ENCODE data around the gene RNF222. TPM values are rescaled to one million over a fixed set of nuclear protein-coding genes. Genes with fewer than 3 reads are reported as not detected.
"Not testable (repeated sequence)": the region's sequence is repeated elsewhere in the genome, so short reads cannot be mapped to it uniquely, and the experiment has no call there.

RNF222 gene
- total RNA-seq, 1 donor from 2014 or later, result not detected

DNA sequence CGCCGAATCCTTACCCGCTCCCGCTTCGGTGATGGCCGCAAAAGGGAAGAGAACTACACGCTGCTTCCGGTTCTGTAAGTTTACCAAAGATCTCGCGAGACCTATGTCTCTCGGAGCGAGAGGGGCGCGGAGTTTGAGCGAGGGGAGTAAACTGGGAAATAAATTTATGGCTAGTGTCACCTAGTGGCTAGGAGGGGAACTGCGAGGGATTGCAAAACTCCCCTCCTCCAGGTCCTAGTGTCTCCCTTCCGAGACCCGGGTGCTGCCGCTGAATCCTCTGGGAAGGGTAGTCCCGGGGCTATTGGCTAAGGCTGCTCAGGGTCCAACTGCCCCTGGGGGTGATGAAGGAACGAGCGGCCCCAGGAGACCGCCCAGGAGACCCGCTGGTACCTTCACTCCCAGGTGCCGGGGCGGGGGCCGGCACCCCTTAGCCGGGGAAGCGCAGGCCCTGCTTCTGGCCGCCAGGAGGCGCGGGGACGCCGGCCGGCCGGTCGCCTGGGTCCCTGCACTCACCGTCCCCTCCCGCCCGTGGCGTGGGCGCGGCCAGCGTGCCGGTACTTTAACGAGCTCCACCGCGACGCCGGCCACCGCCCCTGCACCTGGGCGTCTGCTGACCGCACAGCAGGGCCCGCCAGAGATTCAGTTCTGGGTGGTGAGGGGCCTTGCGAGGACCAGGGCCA, 14.3 kb downstream of the RNF222 start, which contains the start of gene RPL26:
TSS of gene RPL26 (minus strand) at position 51 of the 680 bp plus-strand sequence. CDS start 883 bp downstream, outside the sequence.
- Histone ChIP-seq H3K4me3 (ENCODE audit: low read length in 3 of 3) (peak within 1 kb of the TSS; percentile 85 to 98 (median 90)), H3K4me1 (ENCODE audit: control insufficient read depth in 3 of 3, insufficient read depth in 3 of 3, low read length in 3 of 3) (peaks cover 13 to 30% (median 20%) of the 10 kb centered on the region in 3 donors), H3K27ac (ENCODE audit: low read depth, low read length) (peak within 1 kb of the TSS; percentile 66), H3K9me3 (ENCODE audit: control insufficient read depth in 3 of 3, low read length in 3 of 3) (no peaks in the 10 kb centered on the region), H3K36me3 (ENCODE audit: control insufficient read depth in 3 of 3, insufficient read depth in 3 of 3, low read length in 3 of 3) (peaks cover 21 to 32% (median 30%) of the 10 kb centered on the region in 3 donors), H3K9ac (ENCODE audit: low read depth in 1 of 3, low read length in 3 of 3) (peak within 1 kb of the TSS; percentile 85 to 87 (median 86)), H3K27me3 (ENCODE audit: control insufficient read depth in 3 of 3, insufficient read depth in 3 of 3, low read length in 3 of 3) (no peaks in the 10 kb centered on the region)

GRCh38 chr17:8382880-8383142, 14.8 kb downstream of the RNF222 start:
- Histone ChIP-seq H3K9ac (ENCODE audit: low read depth in 1 of 3, low read length in 3 of 3) (peak overlapping the region; percentile 70 to 86 (median 85)), H3K27ac (ENCODE audit: low read depth, low read length) (peak overlapping the region; percentile 66)

DNA sequence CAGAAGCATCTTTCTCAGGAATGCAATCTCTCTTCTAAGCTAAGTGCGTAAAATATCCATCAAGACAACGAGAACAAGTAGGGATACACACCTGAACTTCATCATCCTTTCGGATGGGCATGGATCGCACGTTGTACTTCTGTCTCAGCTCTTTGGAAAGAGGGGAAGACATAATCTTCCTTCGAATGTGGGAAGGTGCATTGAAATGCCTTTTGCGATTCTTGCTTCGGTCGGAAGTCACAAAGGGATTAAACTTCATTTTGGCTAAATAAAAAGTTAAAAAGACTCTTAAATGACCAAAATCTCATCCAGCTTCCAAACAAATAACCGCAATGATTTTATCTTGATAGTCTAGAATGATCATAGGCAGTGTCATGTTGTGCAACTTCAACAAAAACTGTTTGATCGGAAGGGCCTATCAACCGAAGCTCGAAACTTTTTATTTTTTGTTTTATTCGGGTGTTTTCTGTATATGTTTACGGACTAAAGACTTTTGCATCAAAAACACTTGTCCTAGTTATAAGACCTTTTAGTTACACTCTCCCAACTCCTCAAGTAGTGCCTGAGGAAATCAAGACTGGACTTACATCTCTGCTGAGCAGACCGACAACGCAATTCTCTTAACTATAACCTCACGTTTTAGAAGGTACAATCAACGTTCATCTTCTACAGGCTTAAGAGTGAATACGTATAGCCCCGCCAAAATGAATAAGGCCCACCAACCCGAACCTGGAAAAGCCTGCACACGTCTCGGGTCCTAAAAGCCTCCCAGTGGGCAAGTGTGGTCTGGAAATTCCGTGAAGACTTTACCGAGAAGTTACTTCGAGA, 15.4 kb downstream of the RNF222 start:
- H3K4me1 ChIP-seq (ENCODE audit: control insufficient read depth in 3 of 3, insufficient read depth in 3 of 3, low read length in 3 of 3), result peaks cover 13 to 30% (median 20%) of the 10 kb centered on the region in 3 donors
- H3K27ac ChIP-seq (ENCODE audit: low read depth, low read length), result peak overlapping the region; percentile 66

More at GRCh38 chr17:8382880-8383142, 14.8 kb downstream of the RNF222 start:
- no peaks in the 10 kb centered on the region for H3K27me3 ChIP-seq (ENCODE audit: control insufficient read depth in 3 of 3, insufficient read depth in 3 of 3, low read length in 3 of 3)
- H3K9me3 ChIP-seq (ENCODE audit: control insufficient read depth in 3 of 3, low read length in 3 of 3), result no peaks in the 10 kb centered on the region
- peaks cover 23 to 37% (median 32%) of the 10 kb centered on the region in 3 donors for H3K36me3 ChIP-seq (ENCODE audit: control insufficient read depth in 3 of 3, insufficient read depth in 3 of 3, low read length in 3 of 3)
- H3K4me3 ChIP-seq (ENCODE audit: low read length in 3 of 3), result peak overlapping the region; percentile 85 to 98 (median 90)
- peaks cover 13 to 30% (median 20%) of the 10 kb centered on the region in 3 donors for H3K4me1 ChIP-seq (ENCODE audit: control insufficient read depth in 3 of 3, insufficient read depth in 3 of 3, low read length in 3 of 3)

DNA sequence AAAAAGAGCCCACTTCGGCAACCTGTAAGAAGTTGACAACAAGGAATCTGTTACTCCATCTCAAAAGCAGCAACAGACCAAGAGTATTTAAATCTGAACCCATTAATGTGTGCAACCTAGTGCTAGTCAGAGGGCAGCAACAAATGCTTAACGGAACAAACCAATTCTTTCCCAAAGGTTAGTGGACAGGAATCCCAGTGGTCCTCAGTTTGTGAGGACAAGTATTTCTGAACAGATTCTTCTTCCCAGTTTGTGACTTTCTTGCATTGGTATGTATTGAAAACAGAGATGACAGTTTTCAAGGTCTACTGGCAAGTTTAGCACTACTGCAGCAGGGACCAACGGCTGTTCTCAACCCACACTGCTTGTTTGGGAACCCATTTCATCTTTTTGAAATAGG, 17.6 kb downstream of the RNF222 start:
- Histone ChIP-seq H3K36me3 (ENCODE audit: control insufficient read depth in 3 of 3, insufficient read depth in 3 of 3, low read length in 3 of 3) (peaks cover 26 to 37% (median 36%) of the 10 kb centered on the region in 3 donors), H3K9ac (ENCODE audit: low read depth in 1 of 3, low read length in 3 of 3) (no peak overlapping the region), H3K27me3 (ENCODE audit: control insufficient read depth in 3 of 3, insufficient read depth in 3 of 3, low read length in 3 of 3) (no peaks in the 10 kb centered on the region), H3K4me3 (ENCODE audit: low read length in 3 of 3) (no peak overlapping the region), H3K27ac (ENCODE audit: low read depth, low read length) (no peak overlapping the region), H3K4me1 (ENCODE audit: control insufficient read depth in 3 of 3, insufficient read depth in 3 of 3, low read length in 3 of 3) (peaks cover 28 to 50% (median 31%) of the 10 kb centered on the region in 3 donors), H3K9me3 (ENCODE audit: control insufficient read depth in 3 of 3, low read length in 3 of 3) (no peaks in the 10 kb centered on the region)

More for the DNA sequence above, 15.4 kb downstream of the RNF222 start:
- H3K9me3 ChIP-seq (ENCODE audit: control insufficient read depth in 3 of 3, low read length in 3 of 3), result no peaks in the 10 kb centered on the region
- H3K9ac ChIP-seq (ENCODE audit: low read depth in 1 of 3, low read length in 3 of 3), result peak overlapping the region; percentile 70 to 86 (median 85)
- peaks cover 23 to 37% (median 34%) of the 10 kb centered on the region in 3 donors for H3K36me3 ChIP-seq (ENCODE audit: control insufficient read depth in 3 of 3, insufficient read depth in 3 of 3, low read length in 3 of 3)
- peak overlapping the region; percentile 85 to 98 (median 90) for H3K4me3 ChIP-seq (ENCODE audit: low read length in 3 of 3)
- H3K27me3 ChIP-seq (ENCODE audit: control insufficient read depth in 3 of 3, insufficient read depth in 3 of 3, low read length in 3 of 3), result no peaks in the 10 kb centered on the region

- Histone ChIP-seq H3K36me3 (ENCODE audit: control insufficient read depth in 3 of 3, insufficient read depth in 3 of 3, low read length in 3 of 3) (peaks cover 26 to 37% (median 36%) of the 10 kb centered on the region in 3 donors), H3K4me1 (ENCODE audit: control insufficient read depth in 3 of 3, insufficient read depth in 3 of 3, low read length in 3 of 3) (peaks cover 24 to 47% (median 31%) of the 10 kb centered on the region in 3 donors), H3K9ac (ENCODE audit: low read depth in 1 of 3, low read length in 3 of 3) (peak overlapping the region in 1 of 3 donors; percentile 14)
- H3K27ac ChIP-seq (ENCODE audit: low read depth, low read length); H3K4me3 ChIP-seq (ENCODE audit: low read length in 3 of 3); H3K27me3 ChIP-seq (ENCODE audit: control insufficient read depth in 3 of 3, insufficient read depth in 3 of 3, low read length in 3 of 3); H3K9me3 ChIP-seq (ENCODE audit: control insufficient read depth in 3 of 3, low read length in 3 of 3): not testable (repeated sequence)
Measured at GRCh38 chr17:8378117-8378516, 19.5 kb downstream of the RNF222 start.

GRCh38 chr17:8377422-8377821, 20.2 kb downstream of the RNF222 start:
- Histone ChIP-seq H3K4me1 (ENCODE audit: control insufficient read depth in 3 of 3, insufficient read depth in 3 of 3, low read length in 3 of 3) (peaks cover 25 to 44% (median 31%) of the 10 kb centered on the region in 3 donors), H3K27me3 (ENCODE audit: control insufficient read depth in 3 of 3, insufficient read depth in 3 of 3, low read length in 3 of 3) (no peaks in the 10 kb centered on the region), H3K27ac (ENCODE audit: low read depth, low read length) (peak overlapping the region; percentile 91), H3K9me3 (ENCODE audit: control insufficient read depth in 3 of 3, low read length in 3 of 3) (no peaks in the 10 kb centered on the region), H3K4me3 (ENCODE audit: low read length in 3 of 3) (no peak overlapping the region), H3K36me3 (ENCODE audit: control insufficient read depth in 3 of 3, insufficient read depth in 3 of 3, low read length in 3 of 3) (peaks cover 26 to 37% (median 36%) of the 10 kb centered on the region in 3 donors), H3K9ac (ENCODE audit: low read depth in 1 of 3, low read length in 3 of 3) (no peak overlapping the region)

GRCh38 chr17:8376271-8377067, 21.2 kb downstream of the RNF222 start, which contains the start of gene KRABD2:
TSS of gene KRABD2 (minus strand) at chr17:8376704.
- Histone ChIP-seq H3K36me3 (ENCODE audit: control insufficient read depth in 3 of 3, insufficient read depth in 3 of 3, low read length in 3 of 3) (peaks cover 25 to 36% (median 36%) of the 10 kb centered on the region in 3 donors), H3K4me1 (ENCODE audit: control insufficient read depth in 3 of 3, insufficient read depth in 3 of 3, low read length in 3 of 3) (peaks cover 29 to 40% (median 31%) of the 10 kb centered on the region in 3 donors), H3K27ac (ENCODE audit: low read depth, low read length) (peak within 1 kb of the TSS; percentile 91)

DNA sequence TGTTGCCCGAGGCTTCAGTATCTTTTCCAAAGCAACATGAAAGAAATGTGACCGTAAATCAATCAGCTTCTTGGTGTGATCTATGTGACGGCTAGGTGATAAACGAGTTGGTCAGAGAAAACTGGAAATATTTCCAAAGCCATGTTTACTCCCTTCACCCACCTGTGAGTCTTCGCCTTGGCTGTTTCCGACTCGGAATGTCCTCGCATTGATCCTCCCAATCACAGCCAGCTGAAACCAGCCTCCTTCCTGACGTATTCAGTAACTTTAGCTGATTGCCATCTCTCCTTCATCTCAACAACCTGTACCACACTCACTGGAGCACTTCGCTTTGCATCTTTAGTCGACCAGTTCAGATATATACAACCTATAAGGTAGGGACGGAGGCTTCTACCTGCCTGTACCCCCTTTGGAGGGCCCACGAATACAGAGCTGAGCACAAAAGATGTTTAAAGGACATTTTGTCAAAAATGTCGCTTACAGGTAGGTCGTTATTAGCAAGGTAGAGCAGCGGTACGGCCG, 21.8 kb downstream of the RNF222 start:
- peaks cover 29 to 37% (median 30%) of the 10 kb centered on the region in 3 donors for H3K4me1 ChIP-seq (ENCODE audit: control insufficient read depth in 3 of 3, insufficient read depth in 3 of 3, low read length in 3 of 3)
- H3K36me3 ChIP-seq (ENCODE audit: control insufficient read depth in 3 of 3, insufficient read depth in 3 of 3, low read length in 3 of 3), result peaks cover 18 to 30% (median 29%) of the 10 kb centered on the region in 3 donors
- H3K9ac ChIP-seq (ENCODE audit: low read depth in 1 of 3, low read length in 3 of 3), result peak overlapping the region; percentile 87 to 98 (median 89)

More at GRCh38 chr17:8376271-8377067, 21.2 kb downstream of the RNF222 start, which contains the start of gene KRABD2:
- H3K4me3 ChIP-seq (ENCODE audit: low read length in 3 of 3), result peak within 1 kb of the TSS; percentile 92 to 98 (median 94)
- no peaks in the 10 kb centered on the region for H3K9me3 ChIP-seq (ENCODE audit: control insufficient read depth in 3 of 3, low read length in 3 of 3)
- peak within 1 kb of the TSS; percentile 87 to 98 (median 89) for H3K9ac ChIP-seq (ENCODE audit: low read depth in 1 of 3, low read length in 3 of 3)
- no peaks in the 10 kb centered on the region for H3K27me3 ChIP-seq (ENCODE audit: control insufficient read depth in 3 of 3, insufficient read depth in 3 of 3, low read length in 3 of 3)

GRCh38 chr17:8373856-8374255, 23.8 kb downstream of the RNF222 start:
- H3K27ac ChIP-seq (ENCODE audit: low read depth, low read length); H3K9ac ChIP-seq (ENCODE audit: low read depth in 1 of 3, low read length in 3 of 3); H3K4me3 ChIP-seq (ENCODE audit: low read length in 3 of 3); H3K9me3 ChIP-seq (ENCODE audit: control insufficient read depth in 3 of 3, low read length in 3 of 3); H3K27me3 ChIP-seq (ENCODE audit: control insufficient read depth in 3 of 3, insufficient read depth in 3 of 3, low read length in 3 of 3): not testable (repeated sequence)
- Histone ChIP-seq H3K36me3 (ENCODE audit: control insufficient read depth in 3 of 3, insufficient read depth in 3 of 3, low read length in 3 of 3) (peaks cover 22 to 23% (median 23%) of the 10 kb centered on the region in 3 donors), H3K4me1 (ENCODE audit: control insufficient read depth in 3 of 3, insufficient read depth in 3 of 3, low read length in 3 of 3) (peaks cover 27 to 31% (median 29%) of the 10 kb centered on the region in 3 donors)

More for the DNA sequence above, 21.8 kb downstream of the RNF222 start:
- Histone ChIP-seq H3K4me3 (ENCODE audit: low read length in 3 of 3) (peak overlapping the region; percentile 92 to 98 (median 94)), H3K9me3 (ENCODE audit: control insufficient read depth in 3 of 3, low read length in 3 of 3) (no peaks in the 10 kb centered on the region), H3K27ac (ENCODE audit: low read depth, low read length) (peak overlapping the region; percentile 91), H3K27me3 (ENCODE audit: control insufficient read depth in 3 of 3, insufficient read depth in 3 of 3, low read length in 3 of 3) (no peaks in the 10 kb centered on the region)

All from skeletal muscle tissue (tissue), 4 donors.